Neural cell (in vitro differentiated cells): ENCODE results near the gene C1orf167. TPM values are rescaled to one million over a fixed set of nuclear protein-coding genes. Genes with fewer than 3 reads are reported as not detected.

ENCODE experiments used
- H2AFZ ChIP-seq: fragments of 200-600, 300-800 bp; sonication (generic), shearing (Covaris generic); 2 replicates; pipeline ENCODE4 v1.6.0; 2014; ENCODE audit warnings: low read depth, mild to moderate bottlenecking, antibody characterized with exemption, low read length, moderate library complexity
- H3F3A ChIP-seq: fragments of 200-600 bp; shearing (Covaris generic); 2 replicates; pipeline ENCODE4 v1.6.1; 2016; ENCODE audit warnings: mild to moderate bottlenecking, moderate library complexity, mixed read lengths, antibody characterized with exemption, low read length; ENCODE audit not compliant: insufficient read depth, poor library complexity, severe bottlenecking
- H3K27ac ChIP-seq: fragments of 200-600, 300-800 bp; sonication (generic), shearing (Covaris generic); 2 replicates; pipeline ENCODE4 v1.5.1; 2014; ENCODE audit warnings: mild to moderate bottlenecking, low read length, moderate library complexity
- H3K27me3 ChIP-seq: fragments of 300-800, 200-600 bp; sonication (generic), shearing (Covaris generic); 2 replicates; pipeline ENCODE4 v1.6.0; 2014; ENCODE audit warnings: mild to moderate bottlenecking, low read depth, low read length, moderate library complexity; ENCODE audit not compliant: insufficient read depth
- H3K36me3 ChIP-seq: fragments of 300-800, 200-600 bp; sonication (generic), shearing (Covaris generic); 2 replicates; pipeline ENCODE4 v1.5.1; 2014; ENCODE audit warnings: mild to moderate bottlenecking, antibody characterized with exemption, low read length, moderate library complexity; ENCODE audit not compliant: insufficient read depth
- H3K4me2 ChIP-seq: fragments of 300-800, 200-600 bp; sonication (generic), shearing (Covaris generic); 2 replicates; pipeline ENCODE4 v1.6.0; 2014; ENCODE audit warnings: mild to moderate bottlenecking, low read length
- H3K4me3 ChIP-seq: fragments of 300-800, 200-600 bp; sonication (generic), shearing (Covaris generic); 2 replicates; pipeline ENCODE4 v1.5.1; 2014; ENCODE audit warnings: mild to moderate bottlenecking, low read length, moderate library complexity
- H3K79me2 ChIP-seq: fragments of 200-600 bp; shearing (Covaris generic); replicated peaks from 2 replicates; pipeline ENCODE4 v1.6.0; 2014; ENCODE audit warnings: mild to moderate bottlenecking, low read length, moderate library complexity; ENCODE audit not compliant: insufficient read depth
- H3K9ac ChIP-seq: fragments of 300-800, 200-600 bp; sonication (generic), shearing (Covaris generic); 2 replicates; pipeline ENCODE4 v1.6.1; 2016; ENCODE audit warnings: mild to moderate bottlenecking, low read length, mixed read lengths
- H3K9me2 ChIP-seq: fragments of 200-600 bp; shearing (Covaris generic); 2 replicates; pipeline ENCODE4 v1.6.1; 2016; ENCODE audit warnings: mild to moderate bottlenecking, low read length, mixed read lengths; ENCODE audit not compliant: insufficient read depth
- H3K9me3 ChIP-seq: fragments of 200-600, 300-800 bp; sonication (generic), shearing (Covaris generic); 2 replicates; pipeline ENCODE4 v1.6.1; 2016; ENCODE audit warnings: mild to moderate bottlenecking, mixed run types, low read length, moderate library complexity, mixed read lengths
- H4K20me1 ChIP-seq: fragments of 200-600 bp; shearing (Covaris generic); 2 replicates; pipeline ENCODE4 v1.6.1; 2016; ENCODE audit warnings: mild to moderate bottlenecking, mixed run types; ENCODE audit not compliant: insufficient read depth
- EP300 ChIP-seq: fragments of 450-650 bp; conservative IDR thresholded peaks from 2 replicates; pipeline ENCODE4 v1.6.1; 2014; ENCODE audit warnings: antibody characterized with exemption, mild to moderate bottlenecking, moderate library complexity; ENCODE audit not compliant: poor library complexity, severe bottlenecking
- EZH2 ChIP-seq: fragments of 200-600, 300-800 bp; shearing (Covaris generic), sonication (generic); IDR thresholded peaks from 2 replicates; pipeline ENCODE4 v1.6.1; 2014; ENCODE audit warnings: antibody characterized with exemption, low read length, borderline replicate concordance, mild to moderate bottlenecking; ENCODE audit not compliant: insufficient read depth, poor library complexity, severe bottlenecking
- MXI1 ChIP-seq: fragments of 450-650 bp; conservative IDR thresholded peaks from 2 replicates; pipeline ENCODE4 v1.6.1; 2014; ENCODE audit warnings: antibody characterized with exemption, mild to moderate bottlenecking; ENCODE audit not compliant: poor library complexity, severe bottlenecking
- POLR2AphosphoS5 ChIP-seq: IDR thresholded peaks from 2 replicates; pipeline ENCODE4 v1.6.1; 2012
- RAD21 ChIP-seq: fragments of 450-650 bp; conservative IDR thresholded peaks from 2 replicates; pipeline ENCODE4 v1.6.1; 2014; ENCODE audit warnings: antibody characterized with exemption, mild to moderate bottlenecking, moderate library complexity
- SMC3 ChIP-seq: fragments of 450-650 bp; conservative IDR thresholded peaks from 2 replicates; pipeline ENCODE4 v1.6.1; 2014; ENCODE audit warnings: antibody characterized with exemption, mild to moderate bottlenecking, moderate library complexity; ENCODE audit not compliant: poor library complexity
- TAF1 ChIP-seq: IDR thresholded peaks from 2 replicates; pipeline ENCODE4 v1.6.1; 2012; ENCODE audit warnings: low read depth
- polyA plus RNA-seq: library from polyadenylated mRNA; depleted of rRNA; stranded (reverse); fragments of >200 nt; gene quantifications from 2 replicates; pipeline ENCODE4 v1.2.3, GENCODE V29; 2014
- TF ChIP-seq, protein P1 (sequence below): IDR thresholded peaks from 2 replicates; pipeline ENCODE4 v1.6.1; 2012; ENCODE audit warnings: borderline replicate concordance
- TF ChIP-seq, protein P2 (sequence below): fragments of 450-650 bp; IDR thresholded peaks from 2 replicates; pipeline ENCODE4 v1.5.1; 2014; ENCODE audit warnings: antibody characterized with exemption, mild to moderate bottlenecking, moderate library complexity; ENCODE audit not compliant: poor library complexity, severe bottlenecking

The C1orf167 gene
- polyA plus RNA-seq, 1 donor from 2014 or later = not detected

DNA sequence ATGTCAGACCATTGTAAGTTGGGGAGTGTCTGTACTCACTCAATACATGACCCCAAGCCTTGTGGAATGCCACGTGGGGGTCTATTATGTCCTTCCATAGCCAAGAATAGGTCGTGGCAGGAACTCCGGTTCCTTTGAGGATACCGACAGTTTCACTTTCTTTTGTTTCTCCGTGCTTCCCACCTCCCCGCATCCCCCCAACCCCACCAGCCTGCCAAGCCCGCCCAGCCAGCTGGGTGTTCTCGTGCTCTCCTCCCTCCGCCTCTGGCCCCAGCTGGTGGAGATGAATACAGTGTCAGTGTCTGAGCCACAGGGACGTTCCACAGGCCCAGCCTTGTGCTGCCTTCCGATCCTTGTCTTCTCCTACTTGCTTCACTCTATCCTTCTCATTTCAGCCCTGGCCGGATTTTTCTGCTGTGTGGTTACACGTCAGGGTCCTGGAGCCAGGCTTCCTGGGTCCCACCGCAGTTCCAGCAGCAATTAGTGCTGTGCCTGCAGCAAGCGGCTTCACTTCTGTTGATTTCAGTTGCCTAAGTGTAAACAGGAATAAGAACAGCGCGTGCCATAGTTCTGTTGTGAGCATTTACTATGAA is 30.2 kb upstream of the C1orf167 start:
- Histone ChIP-seq H3K4me3 (no peak overlapping the region), H2AFZ (no peak overlapping the region), H3K36me3 (no peaks in the 10 kb centered on the region), H3F3A (no peaks in the 10 kb centered on the region), H3K9me3 (no peaks in the 10 kb centered on the region), H3K9me2 (no peaks in the 10 kb centered on the region), H3K4me2 (no peak overlapping the region), H3K9ac (no peak overlapping the region), H4K20me1 (no peaks in the 10 kb centered on the region), H3K27me3 (no peaks in the 10 kb centered on the region), H3K27ac (no peak overlapping the region), H3K79me2 (no peaks in the 10 kb centered on the region)
- no peak for TF ChIP-seq MXI1
- TF ChIP-seq, protein P1, sequence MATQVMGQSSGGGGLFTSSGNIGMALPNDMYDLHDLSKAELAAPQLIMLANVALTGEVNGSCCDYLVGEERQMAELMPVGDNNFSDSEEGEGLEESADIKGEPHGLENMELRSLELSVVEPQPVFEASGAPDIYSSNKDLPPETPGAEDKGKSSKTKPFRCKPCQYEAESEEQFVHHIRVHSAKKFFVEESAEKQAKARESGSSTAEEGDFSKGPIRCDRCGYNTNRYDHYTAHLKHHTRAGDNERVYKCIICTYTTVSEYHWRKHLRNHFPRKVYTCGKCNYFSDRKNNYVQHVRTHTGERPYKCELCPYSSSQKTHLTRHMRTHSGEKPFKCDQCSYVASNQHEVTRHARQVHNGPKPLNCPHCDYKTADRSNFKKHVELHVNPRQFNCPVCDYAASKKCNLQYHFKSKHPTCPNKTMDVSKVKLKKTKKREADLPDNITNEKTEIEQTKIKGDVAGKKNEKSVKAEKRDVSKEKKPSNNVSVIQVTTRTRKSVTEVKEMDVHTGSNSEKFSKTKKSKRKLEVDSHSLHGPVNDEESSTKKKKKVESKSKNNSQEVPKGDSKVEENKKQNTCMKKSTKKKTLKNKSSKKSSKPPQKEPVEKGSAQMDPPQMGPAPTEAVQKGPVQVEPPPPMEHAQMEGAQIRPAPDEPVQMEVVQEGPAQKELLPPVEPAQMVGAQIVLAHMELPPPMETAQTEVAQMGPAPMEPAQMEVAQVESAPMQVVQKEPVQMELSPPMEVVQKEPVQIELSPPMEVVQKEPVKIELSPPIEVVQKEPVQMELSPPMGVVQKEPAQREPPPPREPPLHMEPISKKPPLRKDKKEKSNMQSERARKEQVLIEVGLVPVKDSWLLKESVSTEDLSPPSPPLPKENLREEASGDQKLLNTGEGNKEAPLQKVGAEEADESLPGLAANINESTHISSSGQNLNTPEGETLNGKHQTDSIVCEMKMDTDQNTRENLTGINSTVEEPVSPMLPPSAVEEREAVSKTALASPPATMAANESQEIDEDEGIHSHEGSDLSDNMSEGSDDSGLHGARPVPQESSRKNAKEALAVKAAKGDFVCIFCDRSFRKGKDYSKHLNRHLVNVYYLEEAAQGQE = no peak
- no peak for TF ChIP-seq SMC3
- no peak for TF ChIP-seq EZH2
- no peak for TF ChIP-seq EP300
- TF ChIP-seq RAD21 = no peak
- no peak for TF ChIP-seq TAF1
- no peak for TF ChIP-seq POLR2AphosphoS5
- TF ChIP-seq, protein P2, sequence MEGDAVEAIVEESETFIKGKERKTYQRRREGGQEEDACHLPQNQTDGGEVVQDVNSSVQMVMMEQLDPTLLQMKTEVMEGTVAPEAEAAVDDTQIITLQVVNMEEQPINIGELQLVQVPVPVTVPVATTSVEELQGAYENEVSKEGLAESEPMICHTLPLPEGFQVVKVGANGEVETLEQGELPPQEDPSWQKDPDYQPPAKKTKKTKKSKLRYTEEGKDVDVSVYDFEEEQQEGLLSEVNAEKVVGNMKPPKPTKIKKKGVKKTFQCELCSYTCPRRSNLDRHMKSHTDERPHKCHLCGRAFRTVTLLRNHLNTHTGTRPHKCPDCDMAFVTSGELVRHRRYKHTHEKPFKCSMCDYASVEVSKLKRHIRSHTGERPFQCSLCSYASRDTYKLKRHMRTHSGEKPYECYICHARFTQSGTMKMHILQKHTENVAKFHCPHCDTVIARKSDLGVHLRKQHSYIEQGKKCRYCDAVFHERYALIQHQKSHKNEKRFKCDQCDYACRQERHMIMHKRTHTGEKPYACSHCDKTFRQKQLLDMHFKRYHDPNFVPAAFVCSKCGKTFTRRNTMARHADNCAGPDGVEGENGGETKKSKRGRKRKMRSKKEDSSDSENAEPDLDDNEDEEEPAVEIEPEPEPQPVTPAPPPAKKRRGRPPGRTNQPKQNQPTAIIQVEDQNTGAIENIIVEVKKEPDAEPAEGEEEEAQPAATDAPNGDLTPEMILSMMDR = no peak

DNA sequence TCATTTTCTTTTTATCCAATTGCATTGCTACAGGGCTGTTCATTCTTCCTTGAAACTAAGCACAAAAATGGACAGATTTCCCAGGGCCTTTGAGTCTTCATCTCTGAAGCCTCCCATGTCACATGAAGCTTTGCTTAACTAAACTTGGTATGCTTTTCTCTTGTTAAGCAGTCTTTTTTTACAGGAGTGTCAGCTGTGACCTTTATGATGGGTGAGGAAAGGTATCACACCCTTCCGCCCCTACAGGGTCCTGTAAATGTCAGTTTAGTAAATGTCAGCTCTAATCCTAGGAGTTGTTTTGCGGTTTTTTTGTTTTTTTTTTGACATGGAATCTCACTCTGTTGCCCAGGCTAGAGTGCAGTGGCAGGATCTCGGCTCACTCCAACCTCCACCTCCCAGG is 28.7 kb upstream of the C1orf167 start:
- TF ChIP-seq, protein P2 = no peak
- no peak for TF ChIP-seq RAD21
- TF ChIP-seq TAF1 = no peak
- TF ChIP-seq POLR2AphosphoS5 = no peak
- TF ChIP-seq EZH2 = no peak
- no peak for TF ChIP-seq MXI1
- no peak for TF ChIP-seq EP300
- TF ChIP-seq, protein P1 = no peak
- TF ChIP-seq SMC3 = no peak
- no peaks in the 10 kb centered on the region for H3K9me3 ChIP-seq
- no peaks in the 10 kb centered on the region for H3K36me3 ChIP-seq
- H3K9me2 ChIP-seq = no peaks in the 10 kb centered on the region
- no peaks in the 10 kb centered on the region for H3K79me2 ChIP-seq
- H3K27ac ChIP-seq = no peak overlapping the region
- H2AFZ ChIP-seq = no peak overlapping the region
- H4K20me1 ChIP-seq = no peaks in the 10 kb centered on the region
- H3K9ac ChIP-seq = no peak overlapping the region
- no peaks in the 10 kb centered on the region for H3F3A ChIP-seq
- H3K27me3 ChIP-seq = no peaks in the 10 kb centered on the region
- no peak overlapping the region for H3K4me2 ChIP-seq
- no peak overlapping the region for H3K4me3 ChIP-seq
